Kidney epithelial cell (primary cell): ENCODE data around the gene CD58. TPM values are rescaled to one million over a fixed set of nuclear protein-coding genes. Genes with fewer than 3 reads are reported as not detected.
"Not testable (repeated sequence)": the region's sequence is repeated elsewhere in the genome, so short reads cannot be mapped to it uniquely, and the experiment has no call there.

ENCODE experiments used
- DNase-seq: peaks from one replicate; pipeline ENCODE4 v3.0.0-alpha.2; 2010; ENCODE audit warnings: low read depth
- H3K27me3 ChIP-seq: 2 replicates; pipeline ENCODE4 v1.6.0; 2011; ENCODE audit warnings: low read length; ENCODE audit not compliant: control insufficient read depth, insufficient read depth
- H3K36me3 ChIP-seq: 2 replicates; pipeline ENCODE4 v1.5.1; 2011; ENCODE audit warnings: low read length; ENCODE audit not compliant: control insufficient read depth, insufficient read depth
- H3K4me3 ChIP-seq: 2 replicates; pipeline ENCODE4 v1.5.1; 2011; ENCODE audit warnings: low read depth, mild to moderate bottlenecking, control low read depth, low read length
- CTCF ChIP-seq: IDR thresholded peaks from 2 replicates; pipeline ENCODE4 v1.5.1; 2011; ENCODE audit warnings: mild to moderate bottlenecking, moderate library complexity, low read length, control low read depth, inconsistent platforms; ENCODE audit not compliant: insufficient read depth, poor library complexity, severe bottlenecking
- total RNA-seq: library from RNA; depleted of rRNA; stranded (reverse); fragments of >200 nt; gene quantifications from 2 replicates; pipeline ENCODE4 v1.2.3, GENCODE V29; 2015

Gene CD58
- total RNA-seq, 1 donor from 2014 or later, result 25.4 TPM

DNA sequence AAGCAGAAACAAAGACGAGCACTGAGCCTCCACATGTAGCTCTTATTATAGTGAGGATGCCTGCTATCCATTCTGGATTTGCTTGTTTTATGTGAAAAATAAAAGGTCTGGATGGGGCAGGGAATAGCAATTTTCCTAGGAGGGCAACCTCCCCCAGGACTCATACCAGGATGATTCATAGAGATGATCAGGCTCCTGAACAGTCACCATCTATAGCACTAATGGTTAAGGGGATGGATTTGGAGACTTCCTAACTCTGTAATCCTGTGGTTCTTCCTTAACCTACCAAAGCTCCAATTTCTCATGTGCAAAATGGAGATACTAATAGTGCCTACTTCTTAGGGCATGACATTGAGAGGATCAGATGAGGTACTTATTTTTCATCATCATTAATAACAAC lies 34.5 kb upstream of the CD58 start:
- TF ChIP-seq CTCF, result no peak
- Histone ChIP-seq H3K4me3 (no peak overlapping the region), H3K36me3 (no peaks in the 10 kb centered on the region), H3K27me3 (no peaks in the 10 kb centered on the region)
- no peak for DNase-seq

DNA sequence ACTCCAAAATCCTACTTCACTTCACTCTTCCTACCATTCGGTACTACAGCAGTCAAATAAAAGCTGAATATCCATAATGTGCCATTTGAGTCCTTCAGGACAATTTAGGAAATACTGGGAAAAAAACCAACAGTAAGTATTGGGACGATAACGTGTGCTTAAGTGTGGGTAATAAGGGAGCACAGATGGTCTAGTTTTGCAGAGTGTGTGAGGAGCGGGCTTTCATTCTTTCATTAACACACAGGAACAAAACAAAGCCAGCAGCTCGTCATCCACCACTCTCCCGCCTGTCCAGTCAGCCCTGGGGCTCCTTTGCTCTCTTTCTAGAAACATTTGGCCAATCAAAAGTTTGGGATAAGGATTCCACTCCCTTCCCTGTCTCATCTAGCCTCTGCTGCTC lies 33.6 kb upstream of the CD58 start:
- not testable (repeated sequence) for H3K36me3 ChIP-seq, H3K27me3 ChIP-seq, H3K4me3 ChIP-seq, DNase-seq

GRCh38 chr1:116603646-116604045 lies 32.8 kb upstream of the CD58 start:
- DNase-seq, H3K27me3 ChIP-seq, H3K4me3 ChIP-seq, H3K36me3 ChIP-seq: not testable (repeated sequence)

DNA sequence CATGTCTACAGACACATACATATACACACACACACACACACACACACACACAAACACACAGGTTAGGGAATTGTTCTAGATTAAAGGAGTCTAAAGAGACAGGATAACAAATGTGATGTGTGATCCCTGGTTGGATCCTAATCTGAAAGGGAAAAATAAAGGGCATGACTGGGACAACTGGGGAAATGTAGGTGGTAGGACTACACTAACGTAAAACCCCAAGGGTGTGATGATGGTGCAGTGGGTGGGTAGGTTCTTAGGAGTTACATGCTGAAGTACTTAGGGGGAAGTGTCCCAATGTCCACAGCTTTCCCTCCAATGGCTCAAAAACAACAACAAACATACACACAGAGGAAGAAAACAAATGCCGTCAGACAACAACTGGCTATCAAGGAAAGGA lies 28.5 kb upstream of the CD58 start:
- not testable (repeated sequence) for H3K27me3 ChIP-seq, DNase-seq, H3K36me3 ChIP-seq, H3K4me3 ChIP-seq

GRCh38 chr1:116598420-116599036 lies 27.7 kb upstream of the CD58 start:
- not testable (repeated sequence) for H3K36me3 ChIP-seq, DNase-seq, H3K27me3 ChIP-seq, H3K4me3 ChIP-seq

DNA sequence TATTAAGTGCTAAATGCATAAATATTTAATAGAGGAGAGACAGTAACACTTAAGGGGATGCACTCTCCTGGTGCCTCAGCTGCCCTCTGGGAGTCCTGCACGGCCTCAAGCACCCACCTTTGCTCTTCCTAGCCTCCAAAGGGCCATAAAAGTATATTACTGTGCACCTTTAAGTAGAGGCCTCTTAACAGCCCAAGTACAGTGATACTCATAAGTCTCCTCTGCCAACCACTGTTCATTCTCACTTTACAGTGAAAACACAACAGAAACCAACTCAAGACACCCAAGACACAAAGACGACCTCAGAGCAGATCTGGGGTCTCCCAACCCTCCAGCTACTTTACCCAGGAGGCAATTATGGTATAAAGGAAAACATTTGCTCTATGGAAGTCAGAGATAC lies 26.6 kb upstream of the CD58 start:
- not testable (repeated sequence) for H3K36me3 ChIP-seq, H3K4me3 ChIP-seq, H3K27me3 ChIP-seq, DNase-seq

DNA sequence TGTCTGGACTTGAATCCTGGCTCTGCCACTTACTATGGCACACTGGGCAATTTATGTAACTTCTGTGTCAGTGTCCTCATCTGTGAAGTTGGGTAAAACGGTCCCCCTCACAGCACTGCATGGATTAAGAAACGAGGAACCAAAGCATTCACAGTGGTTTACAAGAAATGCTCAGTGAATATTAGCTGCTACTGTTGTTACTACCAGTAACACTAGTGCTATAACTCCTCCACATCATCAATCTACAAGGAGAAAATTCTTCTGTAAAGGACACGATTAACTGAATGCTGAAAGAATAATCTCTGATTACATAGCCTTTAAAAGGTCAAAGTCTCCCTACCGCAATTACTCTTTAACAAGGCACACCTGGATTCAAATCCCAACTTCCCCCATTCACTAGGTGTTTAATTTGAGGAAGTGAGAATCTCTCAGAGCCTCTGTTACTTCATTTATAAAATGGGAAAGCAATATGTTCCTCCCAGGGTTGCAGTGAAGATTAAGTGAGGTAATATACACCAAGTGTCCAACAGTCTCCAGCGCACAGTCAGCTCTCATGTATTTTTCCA lies 26.0 kb upstream of the CD58 start:
- not testable (repeated sequence) for H3K27me3 ChIP-seq, DNase-seq, H3K4me3 ChIP-seq, H3K36me3 ChIP-seq

GRCh38 chr1:116595946-116596741 lies 25.3 kb upstream of the CD58 start:
- not testable (repeated sequence) for H3K4me3 ChIP-seq, H3K27me3 ChIP-seq, DNase-seq, H3K36me3 ChIP-seq
- peak; percentile 50 for TF ChIP-seq CTCF
